SIG-M5 treated with dmso at 0.1 percent for 504 hours (cell line): ENCODE results near the gene CLDN6.

Experiments used
- DNase-seq: peaks from one replicate; lab custom pipeline; 2025; ENCODE audit not compliant: unreplicated experiment; lab: John Stamatoyannopoulos, UW

CLDN6 gene

DNA sequence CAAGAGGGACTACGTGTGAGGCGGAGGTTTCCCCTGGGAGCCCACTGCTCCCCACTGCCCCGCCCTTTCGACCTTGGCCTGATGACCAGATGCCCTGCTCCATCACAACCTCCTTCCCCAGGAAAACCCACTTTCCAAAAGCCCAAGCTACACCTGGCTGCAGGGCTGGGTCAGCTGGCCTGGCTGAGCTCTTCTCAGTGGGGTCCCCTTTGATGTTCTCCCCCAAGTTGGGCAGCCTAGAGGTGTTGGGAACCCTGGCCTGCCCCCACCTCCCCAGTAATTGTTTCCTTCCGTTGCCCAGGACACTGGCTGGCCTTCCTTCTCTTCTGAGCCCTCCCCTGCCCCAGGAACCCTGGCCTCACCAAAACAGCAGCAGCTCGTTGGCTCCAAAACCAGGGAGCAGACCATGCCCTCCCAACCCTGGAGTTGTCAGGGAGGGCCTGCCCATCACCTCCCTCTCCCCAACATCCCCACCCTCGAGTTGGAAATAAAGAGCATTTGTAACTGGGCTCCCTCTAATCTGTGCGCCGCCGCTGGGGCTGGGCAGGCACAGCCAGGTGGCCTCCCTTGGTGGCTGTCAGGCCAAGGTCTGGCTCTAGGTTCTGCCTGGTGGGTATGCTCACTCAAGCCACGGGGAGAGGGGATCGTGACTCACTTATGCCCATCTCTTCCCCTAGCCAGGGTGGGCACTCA is 3.8 kb downstream of the CLDN6 start:
- DNase-seq: no peak

DNA sequence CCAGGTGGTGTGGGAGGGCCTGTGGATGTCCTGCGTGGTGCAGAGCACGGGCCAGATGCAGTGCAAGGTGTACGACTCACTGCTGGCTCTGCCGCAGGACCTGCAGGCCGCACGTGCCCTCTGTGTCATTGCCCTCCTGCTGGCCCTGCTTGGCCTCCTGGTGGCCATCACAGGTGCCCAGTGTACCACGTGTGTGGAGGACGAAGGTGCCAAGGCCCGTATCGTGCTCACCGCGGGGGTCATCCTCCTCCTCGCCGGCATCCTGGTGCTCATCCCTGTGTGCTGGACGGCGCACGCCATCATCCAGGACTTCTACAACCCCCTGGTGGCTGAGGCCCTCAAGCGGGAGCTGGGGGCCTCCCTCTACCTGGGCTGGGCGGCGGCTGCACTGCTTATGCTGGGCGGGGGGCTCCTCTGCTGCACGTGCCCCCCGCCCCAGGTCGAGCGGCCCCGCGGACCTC is 4.5 kb downstream of the CLDN6 start:
- no peak for DNase-seq

- no peak for DNase-seq
Observed at GRCh38 chr16:3012828-3013420, 5.1 kb downstream of the CLDN6 start, which contains the start of gene CLDN9. TSS of gene CLDN9 (plus strand) at chr16:3012923. CDS start at chr16:3013363, 440 bp downstream.

- no peak for DNase-seq
Observed at GRCh38 chr16:3012246-3012645, 5.7 kb downstream of the CLDN6 start.

DNA sequence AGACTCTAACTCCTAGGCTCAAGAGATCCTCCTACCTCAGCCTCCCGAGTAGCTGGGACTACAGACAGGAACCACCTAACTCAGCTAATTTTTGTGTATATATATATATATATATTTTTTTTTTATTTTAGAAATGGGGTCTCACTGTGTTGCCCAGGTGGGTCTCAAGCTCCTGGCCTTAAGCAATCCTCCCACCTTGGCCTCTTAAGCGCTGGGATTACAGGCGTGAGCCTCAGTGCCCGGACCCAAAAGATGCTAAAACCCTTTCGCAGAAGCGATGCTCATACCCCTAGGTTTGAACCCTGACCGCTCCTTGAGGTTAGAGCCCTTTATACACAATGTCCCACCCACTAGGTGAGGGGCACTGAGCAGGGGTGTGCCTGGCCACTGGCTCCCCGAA is 7.5 kb downstream of the CLDN6 start:
- no peak for DNase-seq

DNA sequence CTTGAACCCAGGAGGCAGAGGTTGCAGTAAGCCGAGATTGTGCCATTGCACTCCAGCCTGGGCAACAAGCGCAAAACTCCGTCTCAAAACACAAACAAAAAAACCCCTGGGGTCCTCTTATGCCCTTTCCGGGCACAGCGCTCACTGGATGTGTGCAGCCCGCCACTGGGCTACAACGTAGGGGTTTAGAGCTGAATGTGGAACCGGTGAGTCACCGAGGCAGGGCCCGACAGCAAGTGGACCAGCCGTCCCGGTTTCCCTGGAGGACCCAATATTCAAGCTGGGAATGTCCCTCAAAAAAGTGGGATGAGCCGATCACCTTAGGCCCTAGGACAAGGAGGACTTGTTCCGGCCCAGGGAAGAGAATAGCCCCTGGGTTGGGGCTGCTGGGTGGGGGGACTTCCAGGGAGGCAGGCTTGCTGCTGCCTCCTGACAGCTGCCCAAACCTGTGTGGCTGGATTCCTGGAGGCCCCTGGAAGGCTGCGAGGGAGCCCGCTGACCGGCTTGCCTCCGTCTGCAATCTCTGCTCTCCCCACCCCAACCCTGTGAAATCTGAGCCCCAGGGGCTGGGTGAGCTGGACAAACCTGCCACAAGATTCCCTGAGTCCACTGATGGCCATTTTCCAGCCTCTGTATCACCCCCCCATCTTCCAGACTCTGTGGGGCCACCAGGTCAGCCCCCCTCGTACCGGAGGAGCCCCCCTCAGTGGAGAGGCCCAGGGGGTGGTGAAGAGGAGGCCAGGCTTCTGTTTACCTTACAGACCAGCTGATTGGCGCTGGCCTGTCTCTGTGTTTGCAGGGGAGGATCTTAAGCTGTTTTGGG is 8.2 kb downstream of the CLDN6 start:
- peak; percentile 32 for DNase-seq

DNA sequence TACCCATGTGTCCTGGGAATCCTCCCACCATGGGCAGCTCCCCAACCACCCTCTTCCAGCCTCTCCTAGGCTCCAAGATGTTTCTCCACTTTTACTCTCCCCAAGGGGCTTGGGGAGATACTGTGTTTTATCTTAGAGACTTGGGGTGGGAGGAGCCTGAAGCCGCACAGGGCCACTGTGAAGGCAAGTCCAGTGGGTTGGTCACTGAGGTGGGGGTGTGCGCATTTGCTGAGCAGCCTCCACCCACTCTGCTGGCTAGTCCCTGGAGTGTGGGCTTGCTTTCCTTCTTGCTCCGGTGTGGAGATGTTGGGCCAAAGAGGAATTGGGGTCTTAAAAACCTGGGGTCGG is 9.3 kb downstream of the CLDN6 start:
- DNase-seq: no peak

GRCh38 chr16:3007957-3008689 is 9.9 kb downstream of the CLDN6 start:
- peak; percentile 28 for DNase-seq

- no peak for DNase-seq
Observed at GRCh38 chr16:3007059-3007956, 10.7 kb downstream of the CLDN6 start.

DNA sequence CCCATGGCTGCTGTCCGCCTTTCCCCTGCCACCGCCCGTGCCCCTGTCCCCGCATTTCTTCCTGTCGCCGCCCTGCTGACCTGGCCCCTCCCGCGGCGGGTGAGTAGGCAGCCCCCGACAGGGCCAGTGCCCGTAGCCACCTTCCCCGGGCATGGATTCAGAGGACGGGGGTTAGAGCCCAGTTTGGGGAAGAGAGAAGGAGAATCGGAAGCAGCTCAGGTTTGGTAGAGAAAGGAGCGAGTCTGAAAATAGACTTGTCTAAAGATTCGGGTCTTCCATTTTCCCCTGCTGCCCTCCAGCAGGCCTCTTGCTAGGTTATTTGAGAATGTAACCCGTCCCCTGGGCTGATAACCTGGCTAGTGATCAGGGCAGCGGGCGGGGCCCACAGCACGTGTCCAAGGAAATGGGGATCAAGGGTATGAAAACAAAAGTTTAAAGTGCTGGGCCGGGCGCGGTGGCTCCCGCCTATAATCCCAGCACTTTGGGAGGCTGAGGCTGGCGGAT is 13.2 kb downstream of the CLDN6 start:
- DNase-seq: no peak

GRCh38 chr16:3004319-3004718 is 13.7 kb downstream of the CLDN6 start:
- no peak for DNase-seq

- peak; percentile 97 for DNase-seq
Observed at GRCh38 chr16:3003582-3004270, 14.3 kb downstream of the CLDN6 start.

- no peak for DNase-seq
Observed at GRCh38 chr16:3001316-3001715, 16.7 kb downstream of the CLDN6 start.

DNA sequence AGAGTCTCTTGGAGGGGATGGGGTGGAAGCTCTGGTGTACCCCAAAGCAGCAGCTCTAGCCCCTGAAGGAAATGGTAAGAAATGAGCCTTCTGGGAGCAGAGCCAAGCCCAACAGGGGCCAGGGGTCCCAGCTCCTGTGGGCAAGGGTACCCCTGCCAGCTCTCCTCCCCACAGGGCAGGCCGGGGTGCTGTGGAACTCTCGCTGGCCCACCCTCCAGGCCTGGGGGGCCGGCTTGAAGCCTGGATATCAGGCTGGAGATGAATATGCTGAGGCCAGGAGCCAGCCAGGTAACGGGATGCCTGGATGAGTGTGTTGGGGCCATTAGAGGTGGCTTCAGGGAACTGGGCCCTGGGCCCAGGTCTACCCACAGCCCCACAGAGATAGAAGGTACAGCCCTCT is 17.4 kb downstream of the CLDN6 start:
- DNase-seq: no peak

DNA sequence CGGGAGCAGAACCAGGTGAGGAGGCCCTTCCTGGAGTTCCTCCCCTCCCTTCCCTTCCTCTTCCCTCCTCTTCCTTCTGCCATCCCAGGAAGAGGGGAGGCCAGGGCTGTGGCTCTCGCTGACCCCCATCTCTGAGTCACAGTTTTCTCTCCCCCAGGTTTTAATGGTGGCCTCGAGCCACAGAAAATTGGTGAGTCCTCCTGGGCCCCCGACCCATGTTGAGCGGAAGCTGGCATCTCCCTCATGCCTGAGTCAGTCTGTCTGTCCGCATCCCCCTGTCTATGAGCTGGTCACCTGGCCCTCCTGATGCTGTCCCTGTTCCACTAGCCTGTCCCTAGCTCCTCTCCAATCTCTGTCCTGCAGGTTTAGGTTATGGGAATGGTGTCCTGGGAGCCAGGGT is 18.1 kb downstream of the CLDN6 start:
- no peak for DNase-seq

DNA sequence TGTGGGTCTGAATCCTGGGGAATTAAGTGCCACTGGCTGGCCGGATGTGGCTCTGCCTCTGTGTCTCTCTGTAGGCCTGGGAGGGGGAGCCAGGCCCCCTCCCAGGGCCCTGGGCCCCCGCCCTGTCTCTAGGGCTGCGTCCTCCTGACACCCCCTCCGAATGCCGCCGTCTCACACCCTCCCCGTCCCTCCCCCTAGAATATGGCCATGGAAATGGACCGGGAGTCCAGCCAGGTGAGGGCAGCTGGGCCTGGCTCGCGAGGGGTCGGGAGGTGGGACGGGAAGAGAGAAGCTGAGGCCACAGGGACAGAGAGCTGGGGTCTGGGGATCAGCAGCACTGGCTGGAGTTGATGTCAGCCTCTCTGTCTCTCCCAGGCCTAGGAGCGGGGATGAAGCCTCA is 21.7 kb downstream of the CLDN6 start:
- no peak for DNase-seq

- DNase-seq: no peak
Observed at GRCh38 chr16:2992383-2993081, 25.5 kb downstream of the CLDN6 start.

- DNase-seq: no peak
Observed at GRCh38 chr16:2991566-2992261, 26.3 kb downstream of the CLDN6 start.
